Posterior vena cava (tissue), 2 donors: ENCODE data around the gene MAP9. TPM values are rescaled to one million over a fixed set of nuclear protein-coding genes. Genes with fewer than 3 reads are reported as not detected.
"Not testable (repeated sequence)": the region's sequence is repeated elsewhere in the genome, so short reads cannot be mapped to it uniquely, and the experiment has no call there.

Experiments used
- DNase-seq: peaks from one replicate; pipeline ENCODE4 v3.0.0-alpha.2; 2020; ENCODE audit warnings: low spot score
- intact Hi-C, 2 donors: fragments of 100-400 bp; cut with DNase I; formaldehyde crosslinking; loops; one replicate each; pipeline versions ENCODE4 v1.14.1 to v1.14.2; 2022 to 2023
- long read RNA-seq, 2 donors: library from polyadenylated mRNA; unstranded; transcript quantifications; one replicate each; pipeline ENCODE4 v2.0.0, GENCODE V29; 2020 to 2021
- total RNA-seq, 2 donors: library from RNA; stranded (reverse); fragmentation: NEBNext Ultra II Directional; extraction: Animal tissue kit (Norgen Biotek cat#: 25700); gene quantifications; one replicate each; pipeline ENCODE4 v1.2.1, GENCODE V29; 2021
- donor health status: DM: yes; HTN: yes; CAD: no.
- donor health status: DM: yes; HTN: yes; CAD: no.

Gene MAP9
- 10 to 100 TPM; 10.5 to 13.4 TPM for total RNA-seq
- long read RNA-seq, donor 1, partial matches to known transcripts = 3 of 9 reads
- long read RNA-seq, donor 1, other reads (novel, unspliced or antisense) = 6 of 9 reads
- long read RNA-seq, donor 2, transcript MAP9-204 (11 exons, 1,644 nt) = major isoform, 7 of 32 reads
- long read RNA-seq, donor 2, partial matches to known transcripts = 17 of 32 reads
- long read RNA-seq, donor 2, other reads (novel, unspliced or antisense) = 7 of 32 reads

- DNase-seq = peak; percentile 94
Observed at GRCh38 chr4:155376387-155377268, at the start of gene MAP9. Gene MAP9, minus strand, starts transcription at chr4:155376965. Its CDS starts 1,115 bp downstream, at chr4:155375850.

GRCh38 chr4:155424778-155425177 is 48.0 kb upstream of the MAP9 start:
- DNase-seq, intact Hi-C loops: not testable (repeated sequence)

More at GRCh38 chr4:155376387-155377268, at the start of gene MAP9:
- intact Hi-C loops = no loop called here

- no peak for DNase-seq
- intact Hi-C loops = no loop called here
Observed at GRCh38 chr4:155423671-155424070, 46.9 kb upstream of the MAP9 start.

- intact Hi-C loops = no loop called here
- no peak for DNase-seq
Observed at GRCh38 chr4:155419266-155419665, 42.5 kb upstream of the MAP9 start.

- intact Hi-C loops = no loop called here
- DNase-seq = no peak
Observed at GRCh38 chr4:155415662-155416061, 38.9 kb upstream of the MAP9 start.

GRCh38 chr4:155413451-155413850 is 36.7 kb upstream of the MAP9 start:
- intact Hi-C loops = no loop called here
- no peak for DNase-seq

GRCh38 chr4:155411546-155411945 is 34.8 kb upstream of the MAP9 start:
- intact Hi-C loops = no loop called here

GRCh38 chr4:155408796-155409195 is 32.0 kb upstream of the MAP9 start:
- intact Hi-C loops = no loop called here
- DNase-seq = no peak

More at GRCh38 chr4:155411546-155411945, 34.8 kb upstream of the MAP9 start:
- no peak for DNase-seq

- intact Hi-C loops = no loop called here
- no peak for DNase-seq
Observed at GRCh38 chr4:155407480-155407879, 30.7 kb upstream of the MAP9 start.

- DNase-seq = no peak
- intact Hi-C loops = no loop called here
Observed at GRCh38 chr4:155405059-155405458, 28.3 kb upstream of the MAP9 start.

GRCh38 chr4:155403886-155404285 is 27.1 kb upstream of the MAP9 start:
- no peak for DNase-seq
- intact Hi-C loops = no loop called here

GRCh38 chr4:155402941-155403340 is 26.2 kb upstream of the MAP9 start:
- intact Hi-C loops = no loop called here
- DNase-seq = no peak

GRCh38 chr4:155400893-155401292 is 24.1 kb upstream of the MAP9 start:
- intact Hi-C loops = no loop called here
- DNase-seq = no peak

- no peak for DNase-seq
- intact Hi-C loops = no loop called here
Observed at GRCh38 chr4:155399974-155400697, 23.4 kb upstream of the MAP9 start.

GRCh38 chr4:155392481-155393184 is 15.9 kb upstream of the MAP9 start:
- DNase-seq = no peak
- intact Hi-C loops = no loop called here

GRCh38 chr4:155391932-155392331 is 15.2 kb upstream of the MAP9 start:
- no peak for DNase-seq
- intact Hi-C loops = no loop called here

GRCh38 chr4:155388162-155388561 is 11.4 kb upstream of the MAP9 start:
- no peak for DNase-seq
- intact Hi-C loops = no loop called here

- no peak for DNase-seq
- intact Hi-C loops = no loop called here
Observed at GRCh38 chr4:155383541-155383940, 6.8 kb upstream of the MAP9 start.

GRCh38 chr4:155377276-155377675 is 511 bp upstream of the MAP9 start:
- intact Hi-C loops = no loop called here
- DNase-seq = no peak
